GM19452 (cell line): ENCODE measurements around the gene DENND4C.
"Not testable (repeated sequence)": the region's sequence is repeated elsewhere in the genome, so short reads cannot be mapped to it uniquely, and the experiment has no call there.

Source experiments
- ATAC-seq: cut with Tn5 transposase; IDR thresholded peaks from one replicate; pipeline ENCODE4 v1.9.1; 2021; ENCODE audit not compliant: unreplicated experiment

DENND4C gene

DNA sequence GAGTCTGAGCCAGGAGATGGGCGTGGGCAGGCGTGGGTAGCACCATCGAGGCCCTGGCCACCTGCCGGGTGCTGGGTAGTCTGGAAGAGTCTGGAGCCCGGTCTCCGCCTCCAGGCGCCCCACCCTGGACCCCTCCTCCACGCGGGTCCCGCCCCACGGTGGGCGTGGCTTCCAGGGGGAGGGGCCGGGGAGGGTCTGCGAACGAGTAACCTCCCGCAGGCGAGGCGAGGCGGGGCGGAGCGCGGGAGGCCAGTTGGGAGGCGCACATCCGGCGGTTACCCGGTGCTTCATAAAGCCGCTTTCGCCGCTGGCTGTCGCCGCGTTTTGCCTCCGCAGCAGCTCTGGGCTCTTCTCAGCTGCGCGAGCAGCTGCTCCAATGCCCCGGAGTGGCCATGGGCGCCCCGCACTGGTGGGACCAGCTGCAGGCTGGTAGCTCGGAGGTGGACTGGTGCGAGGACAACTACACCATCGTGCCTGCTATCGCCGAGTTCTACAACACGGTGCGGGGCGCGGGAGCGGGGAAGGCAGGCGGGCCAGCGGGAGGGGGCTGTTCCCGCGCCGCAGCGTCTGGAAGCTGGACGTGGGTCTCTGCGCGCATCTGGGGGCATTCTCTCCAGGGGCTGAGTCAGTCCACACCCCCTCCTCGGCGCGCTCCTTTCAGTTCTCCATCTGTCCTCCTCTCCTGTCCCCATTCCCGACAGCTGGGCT is 178.4 kb downstream of the DENND4C start, which contains the start of gene ACER2:
ACER2 (plus strand) TSS at position 317 of the 708 bp plus-strand sequence; CDS start at position 393, 76 bp downstream.
- ATAC-seq, result peak; percentile 97

DNA sequence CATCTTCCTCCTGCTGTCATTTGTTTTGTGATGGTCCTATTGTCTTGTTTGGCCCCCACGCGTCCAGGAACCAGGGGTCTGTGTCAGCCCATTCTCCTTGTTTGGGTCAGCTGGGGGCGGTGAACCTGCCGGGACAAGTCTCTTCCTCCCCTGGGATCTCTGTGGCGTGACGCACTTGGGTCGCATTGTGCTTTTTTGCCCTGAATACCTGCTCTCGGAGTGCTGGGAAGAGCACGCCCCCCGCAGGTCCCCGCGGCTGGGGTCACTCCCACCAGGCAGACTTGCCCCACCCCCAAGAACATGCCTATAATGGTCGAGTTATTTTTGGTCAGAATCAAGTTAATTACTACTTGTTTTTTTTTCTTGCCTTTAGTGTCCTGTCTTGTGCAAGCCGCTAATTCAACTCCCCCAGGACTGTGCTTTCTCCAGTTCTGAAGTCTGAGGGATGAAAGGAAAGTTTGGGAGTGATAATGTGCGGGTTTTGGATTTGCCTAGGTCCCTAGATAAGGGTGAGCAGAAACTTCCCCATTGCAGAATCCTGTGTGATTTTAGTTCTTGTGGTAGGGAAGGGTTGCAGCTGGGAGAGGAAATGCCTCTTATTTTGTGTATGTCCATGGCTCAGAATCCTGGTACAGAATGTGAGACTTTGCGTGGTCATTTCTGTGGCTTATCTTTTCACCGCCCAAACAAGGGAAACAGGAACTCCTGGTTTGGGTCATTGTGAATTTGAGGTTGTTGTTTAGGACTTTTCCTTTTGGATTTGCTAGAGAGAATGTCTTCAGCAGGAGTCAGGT is 179.1 kb downstream of the DENND4C start:
- peak; percentile 6 for ATAC-seq

DNA sequence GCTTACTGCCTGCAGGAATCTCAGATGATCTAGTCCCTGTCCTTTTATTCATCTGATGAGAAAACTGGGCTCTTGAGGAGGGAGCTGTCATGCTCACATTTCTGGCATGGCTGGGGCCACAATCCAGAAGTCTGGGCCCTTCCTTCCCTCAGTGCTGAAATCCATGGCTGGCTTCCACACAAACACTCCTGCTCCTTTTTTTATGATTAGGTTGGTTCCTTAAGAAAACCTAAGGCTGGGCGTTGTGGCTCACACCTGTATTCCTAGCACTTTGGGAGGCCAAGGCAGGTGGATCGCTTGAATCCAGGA is 179.7 kb downstream of the DENND4C start:
- no peak for ATAC-seq

DNA sequence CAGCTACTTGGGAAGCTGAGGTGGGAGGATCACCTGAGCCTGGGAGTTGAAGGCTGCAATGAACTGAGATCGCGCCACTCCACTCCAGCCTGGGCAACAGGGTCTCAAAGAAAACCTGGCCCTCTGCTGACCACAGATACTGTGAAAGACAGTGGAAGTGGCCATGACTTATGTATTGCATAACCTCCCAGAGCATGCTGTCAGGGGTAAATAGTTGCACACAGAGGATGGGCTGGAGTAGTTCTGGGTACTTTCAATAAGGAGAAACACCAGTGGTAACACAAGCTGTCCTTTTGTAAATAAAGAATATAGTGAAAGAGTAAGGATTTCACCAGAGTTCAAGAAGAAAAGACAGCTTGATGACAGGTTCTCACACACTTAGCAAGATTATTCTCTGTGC is 180.1 kb downstream of the DENND4C start:
- ATAC-seq, result no peak

DNA sequence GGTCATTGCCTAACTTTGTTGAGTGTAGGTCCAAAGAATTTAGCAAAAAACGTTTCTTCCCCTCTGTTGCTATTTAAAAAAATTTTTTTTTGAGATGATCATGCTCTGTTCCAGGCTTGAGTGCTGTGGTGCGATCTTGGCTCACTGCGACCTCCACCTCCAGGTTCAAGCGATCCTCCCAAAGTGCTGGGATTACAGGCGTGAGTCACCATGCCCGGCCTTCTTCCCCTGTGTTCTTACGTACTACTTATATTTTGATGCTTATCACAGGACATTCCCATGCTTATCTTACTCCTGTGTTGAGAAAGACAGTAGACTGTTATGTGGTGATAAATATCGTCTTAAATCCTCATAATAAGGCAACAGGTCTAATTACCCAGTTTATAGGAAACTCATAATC is 180.8 kb downstream of the DENND4C start:
- no peak for ATAC-seq

DNA sequence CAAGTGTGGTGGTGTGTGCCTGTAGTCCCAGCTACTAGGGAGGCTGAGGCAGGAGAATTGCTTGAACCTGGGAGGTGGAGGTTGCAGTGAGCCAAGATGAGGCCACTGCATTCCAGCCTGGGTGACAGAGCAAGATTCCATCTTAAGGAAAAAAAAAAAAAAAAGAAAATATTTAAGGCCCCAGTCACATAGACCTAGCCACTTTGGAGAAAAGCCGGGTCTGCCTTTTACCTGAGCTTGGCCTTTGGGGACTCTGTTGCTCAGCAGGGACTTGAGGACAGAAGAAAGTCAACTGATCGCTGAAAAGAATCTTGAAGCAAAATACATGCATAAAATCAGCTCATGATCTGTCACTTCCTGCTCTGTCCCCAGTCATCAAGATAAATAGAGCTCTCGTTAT is 183.0 kb downstream of the DENND4C start:
- ATAC-seq, result not testable (repeated sequence)

DNA sequence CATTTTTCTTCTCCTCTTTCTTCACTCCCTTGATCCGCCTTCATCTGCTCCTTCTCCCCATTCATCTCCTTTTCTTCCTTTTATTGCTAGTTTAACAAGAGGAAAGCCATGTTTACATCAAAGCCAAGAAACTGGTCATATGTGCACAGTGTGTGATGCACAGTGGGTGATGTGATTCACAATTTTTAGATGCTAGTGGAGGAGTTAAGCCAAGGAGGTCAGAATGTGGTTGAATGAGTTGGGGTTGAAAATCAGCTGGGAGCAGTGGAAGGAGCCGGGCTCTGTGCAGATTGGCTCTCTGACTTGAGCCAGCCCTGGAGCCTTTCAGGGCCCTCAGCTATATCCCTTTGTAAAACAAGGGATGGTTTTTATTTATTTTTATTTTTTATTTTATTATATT is 185.7 kb downstream of the DENND4C start:
- ATAC-seq, result no peak

DNA sequence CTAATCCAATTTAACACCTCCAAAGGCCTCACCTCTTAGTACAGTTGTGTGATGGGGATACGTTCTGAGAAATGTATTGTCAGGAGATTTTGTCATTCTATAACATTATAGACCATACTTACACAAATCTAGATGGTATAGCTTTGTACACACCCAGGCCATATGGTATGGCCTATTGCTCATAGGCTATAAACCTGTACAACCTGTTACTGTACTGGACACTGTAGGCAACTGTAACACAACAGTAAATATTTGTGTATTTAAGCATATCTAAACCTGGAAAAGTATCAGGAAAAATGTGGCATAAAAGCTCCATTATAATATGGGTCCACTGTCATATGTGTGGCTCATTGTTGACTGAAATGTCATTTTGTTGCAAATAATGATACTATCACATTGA is 190.4 kb downstream of the DENND4C start:
- no peak for ATAC-seq
